ENCODE results near the gene PLPPR4.

PLPPR4 gene

DNA sequence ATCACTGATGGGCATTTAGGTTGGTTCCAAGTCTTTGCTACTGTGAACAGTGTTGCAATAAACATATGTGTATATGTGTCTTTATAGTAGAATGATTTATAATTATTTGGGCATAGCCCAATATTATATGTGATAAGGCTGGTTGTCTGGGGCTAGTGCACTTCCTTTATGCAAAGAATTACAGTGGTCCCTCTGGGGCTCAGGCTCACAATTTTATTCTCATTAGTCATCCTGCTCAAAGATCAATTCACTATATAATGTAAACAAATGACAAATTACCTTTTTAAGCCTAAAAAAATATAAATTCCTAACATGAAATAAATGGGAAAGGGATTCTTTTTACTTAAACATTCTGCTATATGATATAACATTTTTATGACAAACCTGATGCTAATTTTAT lies 5.0 kb downstream of the PLPPR4 start:
- no peak for DNase-seq
- H3K27ac ChIP-seq: no peak overlapping the region
- H3K4me3 ChIP-seq (ENCODE audit: low read depth, low read length): no peak overlapping the region
- in situ Hi-C loops (cut with HindIII; ENCODE audit: low pct_ligation_motif_present, low sequenced_read_pairs): no loop called here
- no peaks in the 10 kb centered on the region for H3K36me3 ChIP-seq (replicated peaks)
- TF ChIP-seq, protein P1, sequence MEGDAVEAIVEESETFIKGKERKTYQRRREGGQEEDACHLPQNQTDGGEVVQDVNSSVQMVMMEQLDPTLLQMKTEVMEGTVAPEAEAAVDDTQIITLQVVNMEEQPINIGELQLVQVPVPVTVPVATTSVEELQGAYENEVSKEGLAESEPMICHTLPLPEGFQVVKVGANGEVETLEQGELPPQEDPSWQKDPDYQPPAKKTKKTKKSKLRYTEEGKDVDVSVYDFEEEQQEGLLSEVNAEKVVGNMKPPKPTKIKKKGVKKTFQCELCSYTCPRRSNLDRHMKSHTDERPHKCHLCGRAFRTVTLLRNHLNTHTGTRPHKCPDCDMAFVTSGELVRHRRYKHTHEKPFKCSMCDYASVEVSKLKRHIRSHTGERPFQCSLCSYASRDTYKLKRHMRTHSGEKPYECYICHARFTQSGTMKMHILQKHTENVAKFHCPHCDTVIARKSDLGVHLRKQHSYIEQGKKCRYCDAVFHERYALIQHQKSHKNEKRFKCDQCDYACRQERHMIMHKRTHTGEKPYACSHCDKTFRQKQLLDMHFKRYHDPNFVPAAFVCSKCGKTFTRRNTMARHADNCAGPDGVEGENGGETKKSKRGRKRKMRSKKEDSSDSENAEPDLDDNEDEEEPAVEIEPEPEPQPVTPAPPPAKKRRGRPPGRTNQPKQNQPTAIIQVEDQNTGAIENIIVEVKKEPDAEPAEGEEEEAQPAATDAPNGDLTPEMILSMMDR (IDR thresholded peaks at IDR 0.05; ENCODE audit: low read depth, low read length, missing control alignments): no peak
- no peaks in the 10 kb centered on the region for H3K27me3 ChIP-seq (replicated peaks)

GRCh38 chr1:99270646-99271045 lies 6.4 kb downstream of the PLPPR4 start:
- TF ChIP-seq, protein P1 (IDR thresholded peaks at IDR 0.05; ENCODE audit: low read depth, low read length, missing control alignments): no peak
- Histone ChIP-seq H3K27me3 (replicated peaks) (no peaks in the 10 kb centered on the region), H3K27ac (no peak overlapping the region), H3K36me3 (replicated peaks) (no peaks in the 10 kb centered on the region), H3K4me3 (ENCODE audit: low read depth, low read length) (no peak overlapping the region)
- no peak for DNase-seq
- in situ Hi-C loops (cut with HindIII; ENCODE audit: low pct_ligation_motif_present, low sequenced_read_pairs): no loop called here

DNA sequence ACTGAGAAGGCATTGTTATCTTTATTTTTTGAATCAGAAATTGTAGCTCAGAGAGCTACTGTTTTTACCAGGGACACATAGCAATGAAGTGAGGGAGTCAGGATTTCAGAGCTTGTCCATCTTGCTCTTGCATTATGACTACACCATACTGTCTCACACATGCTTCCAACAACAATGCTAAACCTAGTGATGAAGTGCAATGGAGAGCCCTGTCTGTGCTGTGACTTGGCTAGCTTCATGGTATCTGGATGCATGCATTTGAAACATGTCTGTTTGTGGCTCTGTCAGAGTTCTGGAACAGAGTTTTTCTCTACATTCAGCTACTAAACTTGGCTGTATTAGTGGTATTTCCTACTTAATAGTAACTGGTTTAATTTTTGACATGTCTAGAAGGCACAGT lies 7.0 kb downstream of the PLPPR4 start:
- in situ Hi-C loops (cut with HindIII; ENCODE audit: low pct_ligation_motif_present, low sequenced_read_pairs): no loop called here
- no peak for DNase-seq
- TF ChIP-seq, protein P1 (IDR thresholded peaks at IDR 0.05; ENCODE audit: low read depth, low read length, missing control alignments): no peak
- Histone ChIP-seq H3K27ac (no peak overlapping the region), H3K36me3 (replicated peaks) (no peaks in the 10 kb centered on the region), H3K27me3 (replicated peaks) (no peaks in the 10 kb centered on the region), H3K4me3 (ENCODE audit: low read depth, low read length) (no peak overlapping the region)

DNA sequence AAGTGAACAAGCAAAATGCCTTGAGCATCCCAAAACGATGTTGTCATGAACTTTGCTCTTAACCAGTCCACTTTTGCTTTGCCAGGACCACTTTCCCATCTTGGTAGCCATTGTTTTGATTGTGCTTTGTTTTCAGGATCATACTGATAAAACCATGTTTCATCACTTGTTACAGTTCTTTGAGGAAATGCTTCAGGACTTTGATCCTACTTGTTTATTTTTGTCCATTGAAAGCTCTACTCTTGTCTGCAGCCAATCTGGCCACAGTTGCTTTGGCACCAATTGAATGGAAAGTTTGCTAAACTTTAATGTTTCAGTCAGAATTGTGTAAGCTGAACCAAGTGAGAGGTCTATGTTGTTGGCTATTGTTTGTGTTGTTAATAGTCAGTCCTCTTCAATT lies 12.8 kb downstream of the PLPPR4 start:
- Histone ChIP-seq H3K4me3 (ENCODE audit: low read depth, low read length) (no peak overlapping the region), H3K36me3 (replicated peaks) (no peaks in the 10 kb centered on the region), H3K27me3 (replicated peaks) (no peaks in the 10 kb centered on the region), H3K27ac (no peak overlapping the region)
- TF ChIP-seq, protein P1 (IDR thresholded peaks at IDR 0.05; ENCODE audit: low read depth, low read length, missing control alignments): no peak
- no peak for DNase-seq
- in situ Hi-C loops (cut with HindIII; ENCODE audit: low pct_ligation_motif_present, low sequenced_read_pairs): no loop called here

DNA sequence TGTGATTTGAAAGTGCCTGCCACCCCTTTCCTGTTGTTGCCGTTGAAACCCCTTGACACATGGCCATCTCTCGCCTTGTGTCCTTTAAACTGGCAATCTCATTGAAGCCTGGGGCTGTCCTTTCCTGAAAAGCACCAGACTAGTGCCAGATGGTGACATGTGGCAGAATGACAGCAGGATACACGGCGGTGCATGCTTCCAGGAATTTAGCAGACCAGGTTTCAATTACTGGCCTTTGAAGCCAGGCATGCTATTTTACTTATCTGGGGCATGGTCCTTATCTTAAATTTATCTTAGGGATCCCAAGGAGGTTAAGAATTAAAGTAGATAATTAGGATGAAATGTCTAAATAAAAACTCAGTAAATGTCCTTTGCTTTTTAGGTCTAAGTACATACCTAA lies 15.2 kb downstream of the PLPPR4 start:
- Histone ChIP-seq H3K27me3 (replicated peaks) (no peaks in the 10 kb centered on the region), H3K27ac (no peak overlapping the region), H3K36me3 (replicated peaks) (no peaks in the 10 kb centered on the region), H3K4me3 (ENCODE audit: low read depth, low read length) (no peak overlapping the region)
- TF ChIP-seq, protein P1 (IDR thresholded peaks at IDR 0.05; ENCODE audit: low read depth, low read length, missing control alignments): no peak
- no peak for DNase-seq
- in situ Hi-C loops (cut with HindIII; ENCODE audit: low pct_ligation_motif_present, low sequenced_read_pairs): no loop called here

DNA sequence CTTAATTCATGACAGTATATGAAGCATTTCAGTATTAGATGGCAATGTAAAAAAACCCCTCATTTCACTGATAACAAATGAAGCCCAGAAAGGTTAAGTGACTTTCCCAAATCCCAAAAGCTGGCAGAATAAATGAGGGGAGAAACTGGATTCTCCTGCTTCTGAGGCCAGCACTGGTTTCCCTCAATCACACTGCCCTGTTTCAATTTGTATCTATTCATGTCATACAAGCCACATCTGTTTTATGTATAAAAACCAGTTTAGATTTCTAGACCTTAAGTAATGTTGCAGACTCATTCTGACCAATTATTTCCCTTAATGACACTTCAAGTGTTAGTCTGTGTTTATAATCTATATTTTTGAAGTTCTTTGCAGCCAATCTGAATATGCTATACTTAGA lies 16.8 kb downstream of the PLPPR4 start:
- no peaks in the 10 kb centered on the region for H3K36me3 ChIP-seq (replicated peaks)
- no peak overlapping the region for H3K27ac ChIP-seq
- in situ Hi-C loops (cut with HindIII; ENCODE audit: low pct_ligation_motif_present, low sequenced_read_pairs): no loop called here
- DNase-seq: no peak
- TF ChIP-seq, protein P1 (IDR thresholded peaks at IDR 0.05; ENCODE audit: low read depth, low read length, missing control alignments): no peak
- no peaks in the 10 kb centered on the region for H3K27me3 ChIP-seq (replicated peaks)
- no peak overlapping the region for H3K4me3 ChIP-seq (ENCODE audit: low read depth, low read length)
